ENCODE measurements around the gene CEP70. TPM values are rescaled to one million over a fixed set of nuclear protein-coding genes. Genes with fewer than 3 reads are reported as not detected.
"Not testable (repeated sequence)": the region's sequence is repeated elsewhere in the genome, so short reads cannot be mapped to it uniquely, and the experiment has no call there.

CEP70 gene
- total RNA-seq, 1 experiment from 2014 or later, result 25.0 TPM

- intact Hi-C loops (cut with micrococcal nuclease; ENCODE audit: unreplicated experiment), result no loop called here
- no peak overlapping the region for H3K4me3 Mint-ChIP-seq (ENCODE audit: unreplicated experiment)
- no TSS peak for BruUV-seq (replicated peaks)
Observed at GRCh38 chr3:138496436-138496835, 97.6 kb downstream of the CEP70 start.

DNA sequence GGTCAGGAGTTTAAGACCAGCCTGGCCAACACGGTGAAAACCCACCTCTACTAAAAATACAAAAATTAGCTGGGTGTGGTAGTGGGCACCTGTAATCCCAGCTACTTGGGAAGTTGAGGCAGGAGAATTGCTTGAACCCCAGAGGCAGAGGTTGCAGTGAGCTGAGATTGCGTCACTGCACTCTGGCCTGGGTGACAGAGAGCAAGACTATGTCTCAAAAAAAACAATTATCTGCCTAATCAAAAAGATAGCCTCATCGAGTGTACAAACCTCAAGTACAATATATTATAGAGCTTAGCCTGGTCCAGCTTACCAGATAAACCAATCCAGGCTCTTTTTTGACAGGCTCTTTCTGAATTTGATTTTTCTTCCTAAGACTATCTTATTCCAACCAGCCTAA is 98.4 kb downstream of the CEP70 start:
- H3K36me3 ChIP-seq (ENCODE audit: control insufficient read depth, insufficient read depth, low read length); H3K4me1 Mint-ChIP-seq (ENCODE audit: low read depth, unreplicated experiment); H3K4me3 ChIP-seq (ENCODE audit: low read depth, low read length); DNase-seq; H3K9me3 Mint-ChIP-seq (ENCODE audit: unreplicated experiment); intact Hi-C loops (cut with micrococcal nuclease; ENCODE audit: unreplicated experiment); H3K36me3 Mint-ChIP-seq (ENCODE audit: insufficient read depth, unreplicated experiment); H3K4me1 ChIP-seq; BruUV-seq (replicated peaks); H3K27me3 ChIP-seq (replicated peaks; ENCODE audit: control insufficient read depth, insufficient read depth, low read length); CTCF ChIA-PET; H3K9me3 ChIP-seq; H3K27ac Mint-ChIP-seq (ENCODE audit: unreplicated experiment); H3K4me3 Mint-ChIP-seq (ENCODE audit: unreplicated experiment); H3K27me3 Mint-ChIP-seq (ENCODE audit: insufficient read depth, unreplicated experiment); POLR2A ChIA-PET: not testable (repeated sequence)

More at GRCh38 chr3:138496436-138496835, 97.6 kb downstream of the CEP70 start:
- no peaks in the 10 kb centered on the region for H3K27me3 ChIP-seq (replicated peaks; ENCODE audit: control insufficient read depth, insufficient read depth, low read length)
- TF ChIP-seq, protein P1, sequence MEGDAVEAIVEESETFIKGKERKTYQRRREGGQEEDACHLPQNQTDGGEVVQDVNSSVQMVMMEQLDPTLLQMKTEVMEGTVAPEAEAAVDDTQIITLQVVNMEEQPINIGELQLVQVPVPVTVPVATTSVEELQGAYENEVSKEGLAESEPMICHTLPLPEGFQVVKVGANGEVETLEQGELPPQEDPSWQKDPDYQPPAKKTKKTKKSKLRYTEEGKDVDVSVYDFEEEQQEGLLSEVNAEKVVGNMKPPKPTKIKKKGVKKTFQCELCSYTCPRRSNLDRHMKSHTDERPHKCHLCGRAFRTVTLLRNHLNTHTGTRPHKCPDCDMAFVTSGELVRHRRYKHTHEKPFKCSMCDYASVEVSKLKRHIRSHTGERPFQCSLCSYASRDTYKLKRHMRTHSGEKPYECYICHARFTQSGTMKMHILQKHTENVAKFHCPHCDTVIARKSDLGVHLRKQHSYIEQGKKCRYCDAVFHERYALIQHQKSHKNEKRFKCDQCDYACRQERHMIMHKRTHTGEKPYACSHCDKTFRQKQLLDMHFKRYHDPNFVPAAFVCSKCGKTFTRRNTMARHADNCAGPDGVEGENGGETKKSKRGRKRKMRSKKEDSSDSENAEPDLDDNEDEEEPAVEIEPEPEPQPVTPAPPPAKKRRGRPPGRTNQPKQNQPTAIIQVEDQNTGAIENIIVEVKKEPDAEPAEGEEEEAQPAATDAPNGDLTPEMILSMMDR (IDR thresholded peaks at IDR 0.05; ENCODE audit: insufficient read depth in 1 of 2, low read depth in 1 of 2, low read length in 1 of 2, severe bottlenecking in 1 of 2, unreplicated experiment in 1 of 2), result no peak
- H3K36me3 ChIP-seq (ENCODE audit: control insufficient read depth, insufficient read depth, low read length), result no peaks in the 10 kb centered on the region
- no peaks in the 10 kb centered on the region for H3K4me1 Mint-ChIP-seq (ENCODE audit: low read depth, unreplicated experiment)
- no peak for DNase-seq
- no peaks in the 10 kb centered on the region for H3K36me3 Mint-ChIP-seq (ENCODE audit: insufficient read depth, unreplicated experiment)
- no peaks in the 10 kb centered on the region for H3K27me3 Mint-ChIP-seq (ENCODE audit: insufficient read depth, unreplicated experiment)
- H3K9me3 Mint-ChIP-seq (ENCODE audit: unreplicated experiment), result no peaks in the 10 kb centered on the region
- H3K4me1 ChIP-seq, result no peaks in the 10 kb centered on the region
- H3K4me3 ChIP-seq (ENCODE audit: low read depth, low read length), result no peak overlapping the region
- ChIA-PET CTCF (no interaction called here), POLR2A (no interaction called here)
- no peak overlapping the region for H3K27ac Mint-ChIP-seq (ENCODE audit: unreplicated experiment)
- H3K9me3 ChIP-seq, result no peaks in the 10 kb centered on the region

DNA sequence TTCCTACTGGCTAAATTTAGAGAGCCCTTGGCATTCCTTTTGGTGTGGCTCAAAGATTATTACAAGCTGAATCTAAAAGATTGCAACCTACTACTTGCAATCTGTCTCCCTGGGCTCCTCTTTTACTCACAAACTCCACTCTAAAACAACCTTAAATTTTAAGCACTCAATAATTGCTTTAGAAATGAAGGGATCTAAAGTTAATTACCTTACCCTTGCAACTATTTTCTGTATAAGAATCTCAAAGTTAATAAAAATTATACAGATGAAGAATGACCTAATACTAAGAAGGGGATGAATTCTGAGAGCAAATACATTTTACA is 99.5 kb downstream of the CEP70 start:
- CTCF ChIA-PET, result no interaction called here
- H3K36me3 ChIP-seq (ENCODE audit: control insufficient read depth, insufficient read depth, low read length), result no peaks in the 10 kb centered on the region
- H3K36me3 Mint-ChIP-seq (ENCODE audit: insufficient read depth, unreplicated experiment), result no peaks in the 10 kb centered on the region
- POLR2A ChIA-PET, result no interaction called here
- H3K4me1 Mint-ChIP-seq (ENCODE audit: low read depth, unreplicated experiment), result no peaks in the 10 kb centered on the region
- H3K27me3 Mint-ChIP-seq (ENCODE audit: insufficient read depth, unreplicated experiment), result no peaks in the 10 kb centered on the region
- H3K4me3 Mint-ChIP-seq (ENCODE audit: unreplicated experiment), result no peak overlapping the region
- H3K27ac Mint-ChIP-seq (ENCODE audit: unreplicated experiment), result no peak overlapping the region
- H3K9me3 ChIP-seq, result no peaks in the 10 kb centered on the region
- TF ChIP-seq, protein P1 (IDR thresholded peaks at IDR 0.05; ENCODE audit: insufficient read depth in 1 of 2, low read depth in 1 of 2, low read length in 1 of 2, severe bottlenecking in 1 of 2, unreplicated experiment in 1 of 2), result no peak
- no peak overlapping the region for H3K4me3 ChIP-seq (ENCODE audit: low read depth, low read length)
- BruUV-seq (replicated peaks), result no TSS peak
- H3K9me3 Mint-ChIP-seq (ENCODE audit: unreplicated experiment), result peaks cover 6% of the 10 kb centered on the region
- no peaks in the 10 kb centered on the region for H3K4me1 ChIP-seq
- DNase-seq, result no peak
- H3K27me3 ChIP-seq (replicated peaks; ENCODE audit: control insufficient read depth, insufficient read depth, low read length), result no peaks in the 10 kb centered on the region
- intact Hi-C loops (cut with micrococcal nuclease; ENCODE audit: unreplicated experiment), result no loop called here
